GM12892 (cell line): ENCODE data around the gene VAMP2.

ENCODE experiments used
- POLR2A ChIP-seq: IDR thresholded peaks from 2 replicates; pipeline ENCODE4 v1.6.1; 2011; ENCODE audit warnings: low read depth, low read length, control low read depth
- POLR2AphosphoS5 ChIP-seq: IDR thresholded peaks from 2 replicates; pipeline ENCODE4 v1.6.1; 2011; ENCODE audit warnings: low read depth, low read length, control low read depth
- TAF1 ChIP-seq: IDR thresholded peaks from 2 replicates; pipeline ENCODE4 v1.6.1; 2011; ENCODE audit warnings: low read depth, mild to moderate bottlenecking, control low read depth, low read length, borderline replicate concordance

GRCh38 chr17:8121681-8122421 lies 40.9 kb downstream of the VAMP2 start:
- TF ChIP-seq POLR2A, result no peak
- no peak for TF ChIP-seq POLR2AphosphoS5
- TF ChIP-seq TAF1, result no peak
